K562 (cell line): ENCODE measurements around the gene CENPX. TPM values are rescaled to one million over a fixed set of nuclear protein-coding genes. Genes with fewer than 3 reads are reported as not detected.
A peak's percentile ranks its signal among the peaks of the same experiment; 100 is the strongest.

Experiments used
- ATAC-seq: fragments of 200-7000 bp; cut with Tn5 transposase; 3 replicates; pipeline ENCODE4 v1.9.1; 2020; ENCODE audit warnings: moderate library complexity
- BruUV-seq: library from RNA; stranded (reverse); fragments of 400-500 nt; replicated peaks from 2 replicates; lab custom pipeline; 2021; lab: Mats Ljungman, UMichigan
- CTCF ChIA-PET: fragments of 300-600 bp; formaldehyde crosslinking; extraction: SDS; loops from one replicate; lab custom pipeline; 2021; ENCODE audit warnings: low intra/inter-chr PET ratio; lab: Yijun Ruan, JAX
- POLR2A ChIA-PET: fragments of 300-600, 350-650 bp; sonication (Branson Sonifier 250); formaldehyde crosslinking; extraction: SDS; loops from one replicate; lab custom pipeline; 2021; ENCODE audit warnings: antibody characterized with exemption, inconsistent platforms; lab: Yijun Ruan, JAX
- DNase-seq, 4 experiments: peaks; one replicate each; pipeline versions ENCODE4 v3.0.0 to v3.0.0-alpha.2; 2011 to 2018; ENCODE audit warnings: low spot score in 3 of 4, mixed read lengths in 3 of 4; ENCODE audit errors: extremely low read depth in 1 of 4
- FAIRE-seq: peaks from 2 replicates; lab custom pipeline; 2011; peaks lifted over from hg19 to GRCh38; lab: Jason Lieb, UNC
- H2AFZ ChIP-seq: 2 replicates; pipeline ENCODE4 v1.6.0; 2011; ENCODE audit warnings: low read depth, low read length, control low read depth, inconsistent platforms
- H3K27ac ChIP-seq: fragments of 200-600 bp; 3 replicates; pipeline ENCODE4 v1.8.0; 2011; ENCODE audit warnings: low read depth, mild to moderate bottlenecking, control low read depth, inconsistent platforms, low read length, moderate library complexity, mixed read lengths; ENCODE audit errors: extremely low read depth
- H3K27me3 ChIP-seq, 2 experiments: fragments of 300-600 bp in 1 of 2; 2 replicates in 1 of 2; 3 replicates in 1 of 2; pipeline versions ENCODE4 v1.6.0 to v1.8.0; 2011; ENCODE audit warnings: inconsistent platforms in 2 of 2, low read length in 2 of 2, mild to moderate bottlenecking in 1 of 2, mixed read lengths in 1 of 2, moderate library complexity in 1 of 2; ENCODE audit not compliant: control insufficient read depth in 2 of 2, insufficient read depth in 2 of 2
- H3K36me3 ChIP-seq: fragments of 300-600 bp; 3 replicates; pipeline ENCODE4 v1.8.0; 2011; ENCODE audit warnings: mild to moderate bottlenecking, low read length, inconsistent platforms; ENCODE audit not compliant: control insufficient read depth, insufficient read depth
- H3K4me1 ChIP-seq, 2 experiments: fragments of 200-600 bp in 1 of 2; replicated peaks in 1 of 2; 2 replicates in 1 of 2; 3 replicates in 1 of 2; pipeline versions ENCODE4 v1.5.1 to v1.8.0; 2011; ENCODE audit warnings: inconsistent platforms in 2 of 2, low read length in 2 of 2, mild to moderate bottlenecking in 1 of 2, mixed read lengths in 1 of 2, moderate library complexity in 1 of 2; ENCODE audit not compliant: control insufficient read depth in 2 of 2, insufficient read depth in 2 of 2
- H3K4me2 ChIP-seq: 2 replicates; pipeline ENCODE4 v1.6.1; 2011; ENCODE audit warnings: low read length, control low read depth, inconsistent platforms, mixed read lengths; ENCODE audit not compliant: insufficient read depth
- H3K4me3 ChIP-seq: fragments of 200-600 bp; sonication (generic), shearing (Covaris generic); 2 replicates; pipeline ENCODE4 v1.5.1; 2016; ENCODE audit warnings: control low read depth, inconsistent platforms
- H3K79me2 ChIP-seq: fragments of 200-600 bp; 3 replicates; pipeline ENCODE4 v1.8.0; 2011; ENCODE audit warnings: low read length, inconsistent platforms; ENCODE audit not compliant: control insufficient read depth, insufficient read depth
- H3K9ac ChIP-seq, 2 experiments: 2 replicates each; pipeline versions ENCODE4 v1.6.0 to v1.6.1; 2011; ENCODE audit warnings: low read depth in 2 of 2, low read length in 2 of 2, control low read depth in 1 of 2, inconsistent platforms in 1 of 2, mild to moderate bottlenecking in 1 of 2, mixed read lengths in 1 of 2; ENCODE audit not compliant: insufficient read depth in 1 of 2
- H3K9me1 ChIP-seq: one replicate; pipeline ENCODE4 v1.6.0; 2011; ENCODE audit warnings: inconsistent platforms, mild to moderate bottlenecking, low read length, moderate library complexity; ENCODE audit not compliant: control insufficient read depth, insufficient read depth
- H3K9me3 ChIP-seq: replicated peaks from 2 replicates; pipeline ENCODE4 v1.5.1; 2011; ENCODE audit warnings: low read depth, low read length, inconsistent platforms; ENCODE audit not compliant: control insufficient read depth, insufficient read depth
- H4K20me1 ChIP-seq: replicated peaks from 2 replicates; pipeline ENCODE4 v1.6.1; 2011; ENCODE audit warnings: low read length, inconsistent platforms, mixed read lengths; ENCODE audit not compliant: control insufficient read depth, insufficient read depth
- BRD9 ChIP-seq: fragments of 450-650 bp; IDR thresholded peaks from 2 replicates; pipeline ENCODE4 v1.6.1; 2018; ENCODE audit warnings: low read depth; ENCODE audit not compliant: partially characterized antibody
- DMBX1 ChIP-seq: fragments of 250-450 bp; sonication (Bioruptor Pico); IDR thresholded peaks from 2 replicates; pipeline ENCODE4 v1.8.0; 2022; ENCODE audit warnings: inconsistent platforms, mild to moderate bottlenecking, moderate library complexity, borderline replicate concordance
- E2F3 ChIP-seq: fragments of 250-450 bp; sonication (Bioruptor Pico); IDR thresholded peaks from 2 replicates; pipeline ENCODE4 v1.4.0; 2020; ENCODE audit warnings: mild to moderate bottlenecking
- MLLT1 ChIP-seq, 2 experiments: fragments of 450-650 bp; IDR thresholded peaks; 2 replicates each; pipeline ENCODE4 v1.6.1; 2016
- MXD1 ChIP-seq: fragments of 250-450 bp; sonication (Bioruptor Pico); IDR thresholded peaks from 2 replicates; pipeline ENCODE4 v1.8.0; 2021; ENCODE audit warnings: borderline replicate concordance, mild to moderate bottlenecking, moderate library complexity; ENCODE audit not compliant: poor library complexity, severe bottlenecking
- NFE2 ChIP-seq: IDR thresholded peaks from 2 replicates; pipeline ENCODE4 v1.6.1; 2014; ENCODE audit warnings: antibody characterized with exemption, low read depth
- RBM34 ChIP-seq: fragments of 200-400 bp; formaldehyde crosslinking; IDR thresholded peaks from 2 replicates; pipeline ENCODE4 v1.6.1; 2018; ENCODE audit warnings: low read length, borderline replicate concordance; ENCODE audit not compliant: insufficient read depth
- SAFB ChIP-seq: fragments of 200-400 bp; formaldehyde crosslinking; IDR thresholded peaks from 2 replicates; pipeline ENCODE4 v1.6.1; 2017; ENCODE audit warnings: low read depth, low read length, borderline replicate concordance
- SMAD4 ChIP-seq: fragments of 250-450 bp; sonication (Bioruptor Pico); conservative IDR thresholded peaks from 2 replicates; pipeline ENCODE4 v1.8.0; 2021; ENCODE audit warnings: inconsistent platforms, mild to moderate bottlenecking, moderate library complexity
- ZBTB7A ChIP-seq: IDR thresholded peaks from 2 replicates; pipeline ENCODE4 v1.6.1; 2011; ENCODE audit warnings: low read depth, mild to moderate bottlenecking, low read length, moderate library complexity, borderline replicate concordance; ENCODE audit not compliant: control insufficient read depth
- ZNF324 ChIP-seq: fragments of 250-450 bp; sonication (Bioruptor Pico); IDR thresholded peaks from 2 replicates; pipeline ENCODE4 v1.4.0; 2020; ENCODE audit warnings: mild to moderate bottlenecking
- ZNF436 ChIP-seq: fragments of 250-450, 450-650 bp; sonication (Bioruptor Pico); formaldehyde crosslinking; IDR thresholded peaks from 2 replicates; pipeline ENCODE4 v1.7.0; 2020; ENCODE audit warnings: mild to moderate bottlenecking
- ZZZ3 ChIP-seq: fragments of 450-650 bp; IDR thresholded peaks from 2 replicates; pipeline ENCODE4 v1.6.1; 2016; ENCODE audit warnings: antibody characterized with exemption, mild to moderate bottlenecking, moderate library complexity
- WGBS: fragments of 100-300 bp; shearing (Covaris generic); methylation state at CpG from one replicate; pipeline ENCODE4 v1.1.6; 2016; ENCODE audit warnings: low coverage, mixed read lengths; ENCODE audit not compliant: insufficient coverage; ENCODE audit errors: missing lambda C conversion rate; 5-methylcytosine and 5-hydroxymethylcytosine counted together
- in situ Hi-C: fragments of 300-500 bp; cut with MboI; formaldehyde crosslinking; loops from 4 replicates; pipeline ENCODE4 v1.15.0; 2018; ENCODE audit warnings: inconsistent platforms, mixed read lengths
- intact Hi-C: fragments of 100-400 bp; cut with micrococcal nuclease; formaldehyde crosslinking; loops from 2 replicates; pipeline ENCODE4 v1.14.2; 2022
- polyA plus RNA-seq, 8 experiments: library from polyadenylated mRNA; depleted of rRNA in 4 of 8; stranded (reverse) in 5 of 8; unstranded in 3 of 8; fragments of >200 nt; fragmentation: Nextera tagmentation in 2 of 8; fragmentation: Illumina TruSeq in 1 of 8; extraction: Ambion mirVana in 2 of 8; extraction: Trizol in 1 of 8; gene quantifications; 2 replicates each; pipeline versions ENCODE4 v1.2.1 to v1.2.3, GENCODE V29; 2011 to 2014; ENCODE audit warnings: inconsistent platforms in 1 of 8, missing spikeins in 1 of 8
- total RNA-seq, 7 experiments: library from RNA; depleted of rRNA in 6 of 7; stranded (reverse); fragments of >200 nt in 6 of 7; fragmentation: Illumina TruSeq in 2 of 7; extraction: Trizol in 2 of 7; gene quantifications; 2 replicates each; pipeline versions ENCODE4 v1.2.1 to v1.2.3, GENCODE V29; 2011 to 2021; ENCODE audit warnings: low replicate concordance in 1 of 7

Gene CENPX
- total and polyA plus RNA-seq, 9 of the 15 experiments (the other 6 are each of a cell fraction or from before 2014, with no cell fraction given): 32.7 to 352 (median 127) TPM

- Histone ChIP-seq H3K79me2 (no peaks in the 10 kb centered on the region), H3K9me3 (no peaks in the 10 kb centered on the region), H3K4me2 (no peak overlapping the region), H3K4me1 (peaks cover 0 to 62% of the 10 kb centered on the region in 2 experiments; a peak in 2 of 5 replicates), H3K36me3 (peaks cover 6% of the 10 kb centered on the region; the same call in 1 of the 3 replicates), H2AFZ (no peak overlapping the region), H3K27me3 (no peaks in the 10 kb centered on the region), H3K27ac (no peak overlapping the region), H3K9me1 (peaks cover 1% of the 10 kb centered on the region), H3K9ac (0 out of 4 replicates have a peak overlapping the region, but pooled peaks of 1 of the 2 experiments have one; percentile 67), H4K20me1 (no peaks in the 10 kb centered on the region), H3K4me3 (no peak overlapping the region)
- intact Hi-C loops (no loop called here), in situ Hi-C loops (no loop called here)
- no peak for FAIRE-seq
- ATAC-seq: no peak
- CTCF ChIA-PET: interaction anchor here (0.6 to 0.7 kb wide), 2 partner anchors 342 to 1035 kb away, joined by 3 to 4 read pairs; partner anchors contain the start of gene PDE6G
- BruUV-seq: no TSS peak
- DNase-seq: no peak
- TF ChIP-seq ZZZ3 (no peak), ZNF436 (CRISPR knock-in tag) (no peak)
- WGBS: 77% methylated on average over 14 of the region's 14 CpGs
- POLR2A ChIA-PET: interaction anchor here (1.1 kb wide), 1 partner anchor 21 kb away, joined by 3 read pairs; no protein-coding TSS in a partner anchor
Measured at GRCh38 chr17:81998691-81999438, 23.8 kb downstream of the CENPX start.

- in situ Hi-C loops (no loop called here), intact Hi-C loops (no loop called here)
- 81% methylated on average over 7 of the region's 7 CpGs for WGBS
- peaks cover 10% of the 10 kb centered on the region; the same call in 1 of the 3 replicates for H3K36me3 ChIP-seq
- no peak overlapping the region for H3K4me2 ChIP-seq
- H4K20me1 ChIP-seq: no peaks in the 10 kb centered on the region
- no peak overlapping the region for H3K9ac ChIP-seq
- ATAC-seq (no peak), DNase-seq (no peak), FAIRE-seq (no peak)
- H3K27me3 ChIP-seq: no peaks in the 10 kb centered on the region
- H3K27ac ChIP-seq: no peak overlapping the region
- H2AFZ ChIP-seq: no peak overlapping the region
- no peaks in the 10 kb centered on the region for H3K79me2 ChIP-seq
- ChIA-PET CTCF (interaction anchor here (0.7 kb wide), 1 partner anchor 342 kb away, joined by 4 read pairs; the partner anchor contains the start of gene PDE6G), POLR2A (no interaction called here)
- no peaks in the 10 kb centered on the region for H3K9me3 ChIP-seq
- H3K4me3 ChIP-seq: no peak overlapping the region
- no TSS peak for BruUV-seq
- H3K4me1 ChIP-seq: peaks cover 0 to 61% of the 10 kb centered on the region in 2 experiments; a peak in 2 of 5 replicates
- H3K9me1 ChIP-seq: peaks cover 3% of the 10 kb centered on the region
- TF ChIP-seq DMBX1 (CRISPR knock-in tag) (no peak), BRD9 (no peak), E2F3 (CRISPR knock-in tag) (no peak), SAFB (no peak), ZNF324 (CRISPR knock-in tag) (no peak), NFE2 (no peak), ZBTB7A (no peak), MLLT1 (IDR thresholded peaks at IDR 0.05) (no peak), MXD1 (CRISPR knock-in tag) (no peak), SMAD4 (no peak), RBM34 (no peak)
Measured at GRCh38 chr17:81998212-81998611, 24.5 kb downstream of the CENPX start.
